Dermis microvascular lymphatic vessel endothelial cell (primary cell): ENCODE measurements around the gene SARDH. TPM values are rescaled to one million over a fixed set of nuclear protein-coding genes. Genes with fewer than 3 reads are reported as not detected.

Experiments
- DNase-seq, 2 donors: peaks; one replicate each; pipeline versions ENCODE4 v3.0.0 to v3.0.0-alpha.2; 2010; ENCODE audit warnings: low read depth in 2 of 2
- total RNA-seq: library from RNA; depleted of rRNA; stranded (reverse); fragments of >200 nt; gene quantifications from 2 replicates; pipeline ENCODE4 v1.2.1, GENCODE V29; 2014

SARDH gene
- total RNA-seq, 1 donor from 2014 or later = under 0.01 TPM

GRCh38 chr9:133702798-133703590 is 35.2 kb downstream of the SARDH start:
- no peak for DNase-seq

GRCh38 chr9:133701981-133702797 is 36.0 kb downstream of the SARDH start:
- DNase-seq = no peak

DNA sequence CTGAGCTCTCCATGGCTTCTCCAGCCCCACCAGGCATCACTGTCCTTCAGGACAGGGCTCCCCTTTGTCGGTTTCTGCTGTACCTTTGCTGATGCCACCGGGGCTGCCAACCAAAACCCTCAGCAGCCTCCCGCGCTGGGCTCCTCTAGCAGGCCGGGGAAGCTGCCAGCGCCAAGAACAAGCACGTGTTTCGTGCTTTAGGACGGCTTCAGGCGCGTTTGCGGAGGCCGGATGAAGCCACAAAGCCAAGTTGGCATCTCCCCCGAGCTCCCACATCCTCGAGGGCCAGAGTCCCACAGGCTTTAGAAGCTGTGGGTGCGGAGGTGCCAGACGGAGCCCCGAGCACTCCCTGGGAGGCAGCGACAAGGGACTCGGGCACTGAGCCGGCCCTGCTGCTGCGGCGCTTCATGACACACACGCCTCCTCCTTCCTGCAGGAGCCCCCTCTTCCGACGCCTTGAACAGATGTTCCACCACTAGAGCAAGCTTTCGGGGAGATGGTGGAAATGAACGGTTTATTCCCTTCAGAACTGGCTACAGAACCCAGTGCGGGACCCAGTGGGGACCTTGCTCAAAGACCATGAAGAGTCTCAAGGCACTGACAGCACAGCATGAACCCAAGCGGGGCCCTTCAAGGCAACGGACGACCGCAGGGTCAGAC is 36.7 kb downstream of the SARDH start:
- DNase-seq = no peak

DNA sequence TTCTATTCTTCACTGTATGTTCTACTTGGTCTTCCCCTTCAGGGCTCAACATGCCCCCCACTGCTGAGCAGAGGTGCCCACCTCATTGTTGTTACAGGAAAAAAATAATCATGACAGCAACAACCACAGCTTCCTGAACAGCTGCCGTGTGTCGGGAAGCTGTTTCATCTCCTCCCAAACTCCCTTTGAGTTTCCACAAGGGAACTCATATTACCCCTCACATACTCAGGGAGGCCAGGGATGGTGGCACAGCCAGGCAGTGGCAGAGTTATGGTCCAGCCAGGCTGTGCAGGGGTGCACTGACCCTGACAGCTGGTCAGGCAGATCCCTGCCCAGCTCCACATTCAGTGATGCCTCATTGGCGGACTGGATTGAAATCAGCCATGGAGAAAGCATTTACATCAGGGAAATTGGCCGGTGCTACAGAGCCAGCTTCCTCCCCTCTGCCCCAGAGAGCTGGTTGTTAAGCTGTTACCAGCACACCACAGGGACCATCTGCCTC is 37.3 kb downstream of the SARDH start:
- peak; percentile 4 to 18 for DNase-seq

- no peak for DNase-seq
Observed at GRCh38 chr9:133699546-133699945, 38.6 kb downstream of the SARDH start.

DNA sequence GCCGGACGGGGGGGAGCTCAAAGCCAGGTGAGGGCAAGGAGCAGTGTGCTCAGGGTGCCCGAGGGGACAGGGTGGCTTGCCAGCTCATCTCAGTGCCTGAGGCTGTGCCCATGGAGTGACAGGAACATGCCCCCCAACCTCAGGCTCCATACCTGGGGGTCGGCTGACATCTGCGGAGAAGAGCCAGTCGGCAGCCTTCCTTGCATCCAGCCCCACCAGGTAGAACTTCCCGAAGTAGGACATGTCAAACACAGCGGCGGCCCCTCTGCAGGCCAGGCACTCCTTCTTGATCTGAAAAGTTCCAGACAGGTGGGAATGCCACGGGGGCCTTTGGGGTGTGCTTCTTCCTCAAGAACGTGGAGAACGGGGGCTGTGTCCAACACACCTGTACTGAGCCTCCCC is 42.1 kb downstream of the SARDH start:
- DNase-seq = no peak

DNA sequence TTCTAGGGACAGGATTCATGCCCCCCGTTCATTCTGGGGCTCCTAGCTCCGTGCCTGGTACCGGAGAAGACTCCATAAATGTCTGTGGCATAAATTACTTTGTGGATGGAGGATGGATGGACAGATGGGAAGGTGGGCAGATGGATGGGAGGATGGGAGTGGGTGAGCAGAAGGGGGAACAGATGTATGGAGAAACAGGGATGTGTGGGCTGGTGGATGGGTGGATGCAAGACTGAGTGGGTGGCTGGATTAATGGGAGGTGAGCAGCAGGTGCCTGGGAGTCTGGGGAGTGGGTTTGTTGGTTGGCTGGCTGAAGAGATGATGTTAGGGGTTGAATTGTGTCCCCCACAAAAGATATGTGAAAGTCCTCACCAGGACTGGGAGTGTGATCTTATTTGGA is 43.5 kb downstream of the SARDH start:
- DNase-seq = no peak

GRCh38 chr9:133693703-133694529 is 44.2 kb downstream of the SARDH start:
- DNase-seq = no peak

DNA sequence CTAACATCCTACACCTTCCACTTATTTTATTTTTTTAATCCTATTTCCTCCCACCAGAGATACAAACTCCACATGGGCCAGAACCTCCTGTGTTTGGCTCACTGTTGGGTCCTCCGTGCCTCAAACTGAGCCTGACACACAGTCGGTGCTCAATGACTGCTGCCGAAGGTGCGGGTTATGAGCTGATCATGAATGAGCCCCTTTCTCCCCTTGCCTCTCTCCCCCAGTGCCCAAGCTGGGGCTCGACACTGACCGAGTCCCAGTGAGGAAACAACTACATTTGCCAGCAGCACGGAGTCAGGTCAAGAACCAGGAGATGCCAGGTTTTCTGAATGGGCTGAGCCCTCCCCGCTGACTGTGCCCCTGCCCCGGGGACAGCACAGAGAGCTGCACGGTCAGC is 45.0 kb downstream of the SARDH start:
- no peak for DNase-seq

- no peak for DNase-seq
Observed at GRCh38 chr9:133692364-133692985, 45.7 kb downstream of the SARDH start.

- DNase-seq = no peak
Observed at GRCh38 chr9:133691626-133692363, 46.4 kb downstream of the SARDH start.

DNA sequence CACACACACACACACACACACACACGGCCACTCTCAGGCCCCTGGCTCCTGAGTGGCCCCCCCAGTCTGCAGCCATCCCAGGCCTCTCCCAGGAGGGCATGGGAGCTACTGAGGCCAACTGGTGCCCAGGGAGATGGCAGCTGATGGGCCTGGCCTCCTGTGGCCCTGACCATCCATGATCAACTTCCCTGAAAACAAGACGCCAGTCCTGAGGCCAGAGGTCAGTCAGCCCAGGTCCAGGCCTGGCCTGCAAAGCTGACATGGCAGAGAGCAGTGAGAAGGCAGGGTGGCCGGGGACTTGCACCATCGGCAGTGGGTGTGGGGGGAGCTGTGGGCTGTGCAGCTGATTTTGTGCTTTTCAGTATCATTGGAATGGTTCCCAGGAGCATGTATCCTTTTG is 47.0 kb downstream of the SARDH start:
- no peak for DNase-seq

DNA sequence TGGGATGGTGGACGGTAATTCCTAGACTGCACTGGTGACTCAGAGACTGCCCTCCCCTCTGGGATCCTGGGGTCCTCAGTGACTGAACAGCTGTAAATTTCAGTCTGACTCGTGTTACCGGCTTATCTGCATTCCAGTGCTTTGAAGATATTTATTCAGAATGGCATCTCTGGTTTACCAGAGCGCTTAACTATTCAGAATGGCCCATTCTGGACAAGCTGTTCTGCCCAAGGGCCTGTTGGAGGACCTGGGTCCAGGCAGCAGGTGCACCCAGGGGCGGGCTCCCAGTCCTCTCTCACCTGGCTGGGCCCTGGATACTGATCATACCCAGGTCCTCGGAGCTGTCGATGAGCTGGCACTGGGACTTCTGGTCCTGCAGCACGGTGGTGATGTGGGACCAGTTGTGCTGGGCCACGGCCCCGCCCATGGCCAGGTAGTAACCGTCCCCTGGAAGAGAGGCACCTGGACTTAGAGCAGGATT is 48.0 kb downstream of the SARDH start:
- DNase-seq = no peak

DNA sequence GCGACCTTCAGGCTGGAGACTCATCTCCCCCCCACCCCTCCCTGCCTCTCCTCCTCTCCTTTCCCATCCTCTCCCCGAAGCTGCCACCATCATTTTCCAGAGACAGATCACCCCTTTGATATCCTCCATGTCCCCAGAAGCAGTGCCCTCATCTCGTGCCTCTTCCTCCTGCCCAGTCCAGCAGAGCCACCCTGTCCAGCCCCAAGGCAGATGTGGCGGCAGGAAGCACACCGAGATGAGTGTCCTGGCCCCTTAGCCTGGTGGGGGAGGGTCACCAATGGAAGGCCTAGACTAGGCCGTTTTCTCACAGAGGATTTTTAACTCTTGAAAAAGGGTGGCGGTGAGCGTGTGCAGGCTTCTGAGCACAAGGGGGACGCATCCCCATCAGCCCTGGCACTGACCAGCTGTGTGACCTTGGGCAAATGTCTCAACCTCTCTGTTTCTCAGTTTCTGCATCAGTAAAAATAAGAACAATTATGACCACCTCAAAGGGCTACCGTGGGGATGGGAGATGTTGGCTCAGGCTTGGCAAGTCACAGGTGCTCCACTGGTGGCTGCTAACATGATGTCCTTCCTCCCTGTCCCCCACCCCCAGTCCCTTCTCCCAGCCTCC is 48.9 kb downstream of the SARDH start:
- no peak for DNase-seq

GRCh38 chr9:133687856-133688761 is 50.0 kb downstream of the SARDH start:
- DNase-seq = no peak

GRCh38 chr9:133686642-133687575 is 51.2 kb downstream of the SARDH start:
- no peak for DNase-seq
